NK-92 (cell line): ENCODE results near the gene TXNRD3.

Experiments
- DNase-seq: peaks from one replicate; lab custom pipeline; 2025; ENCODE audit not compliant: unreplicated experiment; lab: John Stamatoyannopoulos, UW

Gene TXNRD3

DNA sequence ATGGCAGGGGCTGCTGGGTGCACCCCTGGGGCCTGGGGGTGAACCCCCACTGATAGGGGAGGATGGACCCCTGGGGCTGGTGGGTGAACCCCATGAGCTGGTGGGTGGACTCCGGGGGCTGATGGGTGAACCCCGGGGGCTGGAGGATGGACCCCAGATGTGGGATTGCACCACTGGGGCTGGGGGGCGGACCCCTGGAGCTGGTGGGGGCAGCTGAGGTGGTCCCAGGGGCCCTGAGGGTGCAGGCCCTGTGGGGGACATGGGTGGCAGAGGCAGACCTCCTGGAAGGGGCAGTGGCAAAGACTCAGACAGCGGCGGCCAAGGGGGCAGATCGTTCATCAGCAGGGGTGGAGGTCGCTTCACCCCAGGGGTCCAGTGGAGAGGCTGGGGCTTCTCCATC lies 17.4 kb upstream of the TXNRD3 start:
- DNase-seq, result no peak

GRCh38 chr3:126671521-126671920 lies 16.6 kb upstream of the TXNRD3 start:
- no peak for DNase-seq

- no peak for DNase-seq
These were observed 13.8 kb upstream of the TXNRD3 start for GRCh38 chr3:126668450-126669401.

- DNase-seq, result no peak
These were observed 12.9 kb upstream of the TXNRD3 start for GRCh38 chr3:126667631-126668449.

DNA sequence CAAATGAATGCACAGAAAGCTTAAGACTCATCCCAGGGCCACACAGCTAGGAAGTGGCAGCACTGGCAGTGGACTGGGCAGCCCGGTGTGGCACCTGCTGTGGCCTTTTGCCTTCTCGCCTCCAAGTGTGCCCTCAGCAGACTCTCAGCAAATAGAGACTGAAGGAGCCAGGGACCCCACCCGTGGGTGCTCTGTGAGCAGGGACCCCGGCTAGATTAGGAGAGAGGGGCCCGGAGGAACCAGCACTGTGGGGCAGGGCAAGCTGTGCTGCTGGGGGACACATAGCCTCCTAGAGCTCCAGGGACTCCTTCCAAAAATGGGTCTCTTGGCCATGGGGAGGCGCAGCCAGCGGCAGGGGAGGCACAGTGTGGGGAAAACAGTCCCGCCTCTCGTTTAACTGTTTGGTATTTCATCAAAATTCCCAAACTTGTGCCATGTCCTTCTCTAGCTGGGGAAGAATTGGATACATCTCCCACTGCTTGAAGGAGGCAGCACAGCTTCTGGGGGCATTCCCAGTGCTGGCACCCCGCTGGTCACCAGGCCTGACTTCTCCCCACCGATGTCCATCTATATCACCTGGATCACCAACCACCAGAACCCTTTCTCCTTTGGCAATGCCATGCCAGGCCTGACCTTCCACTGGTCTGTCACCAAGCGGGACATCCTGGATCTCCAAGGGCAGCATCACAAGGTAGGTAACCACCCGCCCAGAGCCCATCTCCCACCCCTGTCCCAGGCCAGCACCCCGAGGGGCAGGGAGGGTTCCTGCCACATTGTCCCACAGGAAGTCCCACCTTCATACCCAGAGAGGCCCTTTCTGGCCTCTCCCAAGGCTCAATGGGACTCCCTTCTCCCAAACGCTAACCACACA lies 12.0 kb upstream of the TXNRD3 start:
- DNase-seq, result no peak

DNA sequence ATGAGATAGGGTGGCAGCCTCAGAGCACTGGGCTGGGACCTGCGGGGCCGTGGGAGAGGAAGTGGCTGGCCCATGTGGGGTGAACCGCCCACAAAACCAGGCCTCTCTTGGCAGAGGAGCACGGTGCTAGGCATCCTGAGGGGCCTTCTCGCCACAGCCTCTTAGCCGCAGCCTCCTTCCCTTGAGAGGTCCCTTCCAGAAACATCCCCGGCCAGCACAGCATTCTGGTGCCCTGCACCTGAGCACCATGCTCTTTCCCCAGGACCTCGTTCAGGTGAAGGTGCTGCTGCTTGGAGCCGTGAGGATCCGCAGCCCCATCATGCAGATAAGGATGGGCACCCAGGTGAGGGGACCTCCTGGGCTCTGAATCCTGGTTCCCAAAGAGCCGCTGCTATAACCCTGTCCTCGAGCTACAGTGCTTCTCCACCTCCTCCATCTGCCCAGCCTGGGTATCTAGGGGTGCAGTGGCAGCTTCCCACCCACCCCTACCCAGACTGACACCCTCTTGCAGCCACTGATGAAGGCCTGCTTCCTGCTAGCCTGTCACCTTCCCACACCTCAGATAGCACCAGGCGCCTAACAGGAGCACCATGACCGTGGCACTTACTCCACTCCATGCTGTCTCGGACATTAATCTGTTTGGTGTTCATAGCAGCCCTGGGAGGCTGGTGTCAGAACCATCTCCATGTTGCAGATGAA lies 11.2 kb upstream of the TXNRD3 start:
- DNase-seq, result no peak

GRCh38 chr3:126665221-126665936 lies 10.5 kb upstream of the TXNRD3 start:
- no peak for DNase-seq

DNA sequence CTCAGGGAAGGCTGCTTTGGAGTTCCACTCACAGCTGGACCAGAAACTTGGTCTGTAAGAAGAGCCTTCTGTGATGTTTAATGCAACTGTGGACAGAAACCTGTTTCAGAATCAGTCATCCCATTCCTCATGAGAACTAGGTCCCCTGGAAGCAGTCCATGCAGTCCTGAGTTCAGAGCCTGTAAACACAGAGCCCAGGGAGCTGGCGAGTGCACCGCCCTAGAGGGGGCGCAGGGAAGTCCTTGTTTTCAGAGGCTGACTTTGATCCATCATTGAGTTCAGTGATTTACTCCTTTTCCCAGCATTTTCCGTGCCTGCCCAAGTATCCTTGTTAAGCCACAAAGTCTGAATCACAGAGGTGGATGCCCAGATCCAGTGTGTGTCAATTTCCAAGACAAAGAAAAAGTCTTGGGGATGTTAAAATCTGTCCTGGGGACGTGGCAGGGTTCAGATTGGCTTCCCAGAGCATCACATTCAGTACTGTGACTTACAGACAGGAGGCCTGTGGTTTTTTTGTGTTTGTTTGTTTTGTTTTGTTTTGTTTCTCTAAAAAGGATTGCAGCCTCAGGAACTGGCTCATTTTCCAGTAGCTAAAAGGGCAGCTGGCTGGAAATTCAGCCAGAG lies 9.8 kb upstream of the TXNRD3 start:
- no peak for DNase-seq

DNA sequence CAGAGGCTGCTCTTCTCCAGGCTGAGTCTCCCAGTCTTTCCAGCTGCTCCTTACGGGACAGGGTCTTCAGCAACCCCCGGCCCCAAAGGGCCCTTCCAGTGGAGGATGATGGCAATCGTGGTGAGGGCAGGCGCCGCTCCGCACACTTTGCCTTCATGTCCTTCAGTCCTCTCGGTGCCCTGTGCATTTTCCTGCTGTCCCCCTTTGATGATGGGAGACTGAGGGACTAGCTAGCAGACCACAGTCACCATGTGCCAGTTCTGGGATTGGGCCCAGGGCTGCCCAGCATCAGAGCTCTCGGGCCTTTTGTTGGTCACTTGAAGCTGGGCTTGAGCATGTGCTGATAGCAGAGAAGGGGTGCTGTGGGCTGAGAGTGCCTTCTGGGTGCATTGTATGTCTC lies 8.8 kb upstream of the TXNRD3 start:
- no peak for DNase-seq

DNA sequence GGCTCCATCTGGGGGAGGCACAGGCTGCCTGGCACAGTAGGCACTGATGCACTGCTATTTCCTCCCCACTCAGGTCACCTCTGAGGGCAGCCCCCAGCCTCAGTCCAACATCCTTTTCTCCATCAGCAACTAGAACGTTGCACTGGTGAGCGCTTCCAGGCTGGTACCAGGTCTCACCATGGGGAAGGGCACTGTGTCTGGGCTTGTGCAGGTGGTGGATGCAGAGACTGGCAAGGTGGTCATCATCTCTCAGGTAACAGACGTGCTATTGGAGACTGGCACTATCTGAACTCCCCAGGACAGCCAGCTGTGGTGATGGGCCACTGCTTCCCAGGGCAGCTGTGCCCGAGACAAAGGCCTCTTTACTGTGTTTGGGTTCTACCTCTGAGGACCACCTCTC lies 8.3 kb upstream of the TXNRD3 start:
- DNase-seq, result no peak

DNA sequence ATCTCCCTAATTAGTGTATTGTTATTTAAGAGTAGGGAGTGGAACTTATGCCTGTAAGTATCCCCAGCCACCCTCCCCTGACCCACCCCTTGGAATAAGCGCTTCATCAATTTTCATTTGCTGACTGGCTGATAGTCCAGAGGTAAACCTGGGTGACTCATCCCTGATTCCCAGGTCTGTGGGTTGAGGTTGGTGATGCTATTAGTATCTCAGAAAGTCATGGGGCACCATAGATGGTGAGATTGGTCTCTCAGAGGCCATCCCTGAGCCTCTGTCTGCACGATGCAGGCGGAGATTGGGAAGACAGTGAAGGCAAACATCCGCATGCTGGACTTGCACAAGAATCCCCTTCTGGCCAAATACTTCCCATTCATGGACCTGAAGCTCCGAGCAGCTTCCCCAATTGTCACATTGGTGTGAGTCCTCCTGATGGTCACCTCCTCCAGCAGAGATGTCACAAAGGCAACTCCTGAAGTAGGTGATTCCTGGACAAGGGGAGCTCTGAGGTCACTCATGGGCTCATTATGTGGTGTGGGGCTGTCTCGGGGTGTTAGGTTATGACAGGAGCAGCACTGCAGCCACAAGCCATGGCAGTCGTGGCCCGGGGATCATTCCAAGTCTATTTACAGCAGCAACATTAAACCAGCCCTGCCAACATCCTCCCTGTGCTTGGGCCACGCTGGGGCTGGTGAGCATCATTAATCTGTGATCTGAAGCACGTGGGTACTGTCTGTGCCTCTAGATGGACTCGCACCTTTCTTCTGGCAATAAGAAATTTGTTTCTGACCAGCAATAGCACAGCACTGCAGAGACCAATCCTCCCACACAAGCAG lies 6.8 kb upstream of the TXNRD3 start:
- no peak for DNase-seq

- no peak for DNase-seq
These were observed 5.3 kb upstream of the TXNRD3 start for GRCh38 chr3:126659915-126660886.

DNA sequence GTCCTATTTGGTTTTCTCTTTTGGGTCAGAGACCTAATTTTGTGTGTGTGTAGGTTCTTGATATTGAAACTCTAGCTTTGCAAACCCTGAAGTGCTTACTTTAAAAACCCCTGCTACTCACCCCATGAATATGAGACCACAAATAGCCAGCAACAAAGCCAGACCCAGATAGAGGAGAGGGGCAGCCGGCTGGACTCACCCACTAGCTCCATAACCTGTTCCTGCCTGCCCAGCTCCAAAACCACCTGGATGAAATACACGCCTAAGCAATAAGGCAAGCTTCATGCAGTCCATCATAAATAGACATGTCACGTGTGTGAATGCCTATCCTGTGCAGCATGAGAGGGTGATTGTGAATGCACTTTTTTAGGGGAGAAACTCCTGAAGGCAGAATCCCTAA lies 3.7 kb upstream of the TXNRD3 start:
- DNase-seq, result no peak

DNA sequence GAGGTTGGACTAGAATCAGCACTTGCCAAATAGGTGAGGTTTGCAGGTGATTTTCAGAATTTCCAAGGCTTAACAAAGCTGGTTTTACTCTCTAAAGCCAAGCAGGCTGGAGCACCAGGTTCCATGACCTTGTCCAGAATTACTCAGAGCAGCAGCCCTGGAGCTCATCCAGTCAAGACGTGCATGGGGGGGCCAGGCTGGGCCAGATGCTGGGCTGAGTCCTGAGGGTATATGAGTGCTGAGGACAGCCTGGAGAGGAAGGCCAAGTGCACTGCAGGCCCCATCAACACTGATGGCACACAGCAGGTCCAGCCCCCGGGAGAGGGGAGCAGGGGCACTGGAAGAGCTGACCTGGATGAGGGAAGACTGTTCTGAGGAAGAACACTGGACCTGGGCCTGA lies 3.0 kb upstream of the TXNRD3 start:
- no peak for DNase-seq

DNA sequence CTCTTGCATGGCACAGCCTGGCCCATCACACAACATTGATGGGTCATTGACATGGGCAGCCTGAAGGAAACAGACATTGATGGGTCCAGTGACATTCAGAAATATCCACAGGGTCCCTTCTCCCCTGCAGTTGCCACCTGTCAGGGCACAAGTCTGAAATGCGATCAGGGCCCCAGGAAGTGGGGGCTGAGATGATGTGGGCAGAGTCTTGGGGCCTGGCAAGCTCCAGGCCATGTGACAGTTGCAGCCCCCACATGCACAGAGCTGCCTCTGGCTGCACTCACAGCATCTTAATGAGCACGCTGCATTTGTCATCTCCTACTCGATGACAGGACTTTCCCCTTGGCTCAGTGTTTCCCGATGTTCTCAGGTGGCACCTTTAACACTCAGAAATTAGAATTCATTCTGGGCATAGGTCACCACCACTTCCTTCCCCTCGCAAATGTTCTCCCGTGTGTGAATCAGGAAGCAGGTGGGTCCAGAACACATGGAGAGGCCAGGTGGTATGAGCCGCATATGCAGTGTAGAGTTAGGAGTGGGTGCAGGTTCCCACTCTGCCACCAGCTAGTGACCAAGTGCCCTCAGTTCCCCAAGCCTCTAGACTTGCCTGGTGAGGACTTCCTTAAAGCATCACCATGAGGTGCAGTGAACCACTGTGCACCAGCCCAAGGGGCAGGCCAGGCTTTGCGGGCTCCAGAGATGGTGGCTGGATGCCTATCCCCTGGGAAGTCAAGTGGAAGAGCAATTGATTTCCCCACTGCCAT lies 1.6 kb upstream of the TXNRD3 start:
- DNase-seq, result no peak

GRCh38 chr3:126655887-126656286 lies 963 bp upstream of the TXNRD3 start:
- DNase-seq, result no peak
